GM13976 (cell line): ENCODE measurements around the gene TMEM117.
"Not testable (repeated sequence)": the region's sequence is repeated elsewhere in the genome, so short reads cannot be mapped to it uniquely, and the experiment has no call there.

Experiments used
- DNase-seq: peaks from one replicate; pipeline ENCODE4 v3.0.0; 2012; ENCODE audit warnings: low spot score
- in situ Hi-C: fragments of 300-500 bp; cut with MboI; formaldehyde crosslinking; loops from one replicate; pipeline ENCODE4 v1.12.0; 2022; ENCODE audit warnings: low sequenced_read_pairs, mixed read lengths, inconsistent platforms; ENCODE audit not compliant: unreplicated experiment
- TF ChIP-seq, protein P1 (sequence below): IDR thresholded peaks from 2 replicates; pipeline ENCODE4 v1.5.1; 2012; ENCODE audit warnings: borderline replicate concordance, mild to moderate bottlenecking; ENCODE audit not compliant: insufficient read depth; ENCODE audit errors: extremely low read depth, missing control alignments, control extremely low read depth

TMEM117 gene

DNA sequence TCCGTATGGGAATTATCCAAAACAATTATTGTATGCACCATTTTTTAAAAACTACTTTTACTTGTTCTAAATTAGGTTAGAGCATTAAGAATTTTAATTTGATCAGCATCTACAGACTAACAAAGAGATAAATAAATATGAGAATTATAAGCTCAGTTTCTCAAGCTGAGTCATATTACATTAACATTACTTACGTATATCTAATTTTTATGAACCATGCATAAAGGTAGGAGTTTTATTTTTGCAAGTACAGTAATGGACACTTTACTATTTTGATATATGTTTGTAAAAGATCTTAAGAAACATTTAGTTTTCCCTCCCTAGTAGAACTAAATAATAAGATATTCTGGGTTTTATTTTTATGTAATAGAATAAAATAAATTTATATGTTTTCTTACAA, 410.1 kb downstream of the TMEM117 start:
- no peak for DNase-seq
- TF ChIP-seq, protein P1, sequence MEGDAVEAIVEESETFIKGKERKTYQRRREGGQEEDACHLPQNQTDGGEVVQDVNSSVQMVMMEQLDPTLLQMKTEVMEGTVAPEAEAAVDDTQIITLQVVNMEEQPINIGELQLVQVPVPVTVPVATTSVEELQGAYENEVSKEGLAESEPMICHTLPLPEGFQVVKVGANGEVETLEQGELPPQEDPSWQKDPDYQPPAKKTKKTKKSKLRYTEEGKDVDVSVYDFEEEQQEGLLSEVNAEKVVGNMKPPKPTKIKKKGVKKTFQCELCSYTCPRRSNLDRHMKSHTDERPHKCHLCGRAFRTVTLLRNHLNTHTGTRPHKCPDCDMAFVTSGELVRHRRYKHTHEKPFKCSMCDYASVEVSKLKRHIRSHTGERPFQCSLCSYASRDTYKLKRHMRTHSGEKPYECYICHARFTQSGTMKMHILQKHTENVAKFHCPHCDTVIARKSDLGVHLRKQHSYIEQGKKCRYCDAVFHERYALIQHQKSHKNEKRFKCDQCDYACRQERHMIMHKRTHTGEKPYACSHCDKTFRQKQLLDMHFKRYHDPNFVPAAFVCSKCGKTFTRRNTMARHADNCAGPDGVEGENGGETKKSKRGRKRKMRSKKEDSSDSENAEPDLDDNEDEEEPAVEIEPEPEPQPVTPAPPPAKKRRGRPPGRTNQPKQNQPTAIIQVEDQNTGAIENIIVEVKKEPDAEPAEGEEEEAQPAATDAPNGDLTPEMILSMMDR = no peak
- in situ Hi-C loops = no loop called here

DNA sequence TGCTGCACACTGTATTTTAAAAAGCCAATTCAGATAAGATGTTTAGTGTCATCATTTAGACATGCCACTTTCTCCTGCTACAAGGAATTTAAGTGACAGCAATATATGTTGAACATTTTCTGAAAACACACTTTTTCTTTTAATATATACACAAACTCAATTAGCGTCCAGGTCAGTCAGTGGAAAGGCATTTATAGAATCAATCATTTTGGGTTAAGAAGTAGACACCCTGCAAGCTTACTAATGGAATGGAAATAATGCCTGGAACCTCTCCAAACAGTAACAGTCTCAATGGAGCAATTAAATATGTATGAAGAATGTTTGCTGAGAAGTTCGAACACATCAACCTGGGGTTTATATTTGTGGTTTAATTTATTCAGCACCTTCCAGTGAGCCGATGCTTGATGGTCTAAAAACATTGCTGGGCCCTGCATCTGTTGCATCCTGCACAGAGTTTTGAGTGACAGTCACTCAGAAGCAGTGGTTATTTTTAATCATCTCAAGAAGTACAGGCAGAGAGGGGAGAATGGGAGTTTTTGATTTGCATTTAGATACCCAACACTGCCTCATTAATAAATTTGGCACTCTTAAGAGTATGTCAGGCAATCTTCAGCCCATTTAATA, 410.7 kb downstream of the TMEM117 start:
- TF ChIP-seq, protein P1 = no peak
- in situ Hi-C loops = no loop called here

GRCh38 chr12:44247588-44247987, 411.7 kb downstream of the TMEM117 start:
- TF ChIP-seq, protein P1 = no peak
- in situ Hi-C loops = no loop called here
- DNase-seq = no peak

More for the DNA sequence above, 410.7 kb downstream of the TMEM117 start:
- DNase-seq = no peak

DNA sequence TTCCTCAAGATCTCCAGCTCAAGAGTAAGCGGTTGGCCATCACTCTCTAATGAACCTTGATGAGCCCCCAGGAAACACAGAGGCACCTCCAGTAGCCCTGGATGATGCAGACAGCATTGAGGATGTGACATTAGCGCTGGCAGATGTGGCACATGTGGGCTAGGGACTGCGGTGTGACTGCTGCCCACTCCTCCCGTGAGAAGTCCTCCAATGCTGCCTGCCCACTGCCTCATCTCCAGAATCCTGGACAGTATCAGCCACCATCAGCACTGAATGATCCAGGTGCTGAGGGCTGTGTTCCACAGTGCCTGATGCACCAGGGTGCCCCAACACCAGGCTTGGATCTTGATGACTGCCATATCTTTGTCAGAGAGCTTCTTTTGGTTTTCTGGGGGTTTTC, 412.6 kb downstream of the TMEM117 start:
- no peak for DNase-seq
- in situ Hi-C loops = no loop called here
- TF ChIP-seq, protein P1 = no peak

DNA sequence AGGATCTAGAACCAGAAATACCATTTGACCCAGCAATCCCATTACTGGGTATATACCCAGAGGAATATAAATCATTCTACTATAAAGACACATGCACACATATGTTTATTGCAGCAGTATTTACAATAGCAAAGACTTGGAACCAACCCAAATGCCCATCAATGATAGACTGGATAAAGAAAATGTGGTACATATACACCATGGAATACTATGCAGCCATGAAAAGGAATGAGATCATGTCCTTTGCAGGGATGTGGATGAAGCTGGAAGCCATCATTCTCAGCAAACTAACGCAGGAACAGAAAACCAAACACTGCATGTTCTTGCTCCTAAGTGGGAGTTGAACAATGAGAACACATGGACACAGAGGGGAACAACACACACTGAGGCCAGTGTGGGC, 414.6 kb downstream of the TMEM117 start:
- in situ Hi-C loops = not testable (repeated sequence)

DNA sequence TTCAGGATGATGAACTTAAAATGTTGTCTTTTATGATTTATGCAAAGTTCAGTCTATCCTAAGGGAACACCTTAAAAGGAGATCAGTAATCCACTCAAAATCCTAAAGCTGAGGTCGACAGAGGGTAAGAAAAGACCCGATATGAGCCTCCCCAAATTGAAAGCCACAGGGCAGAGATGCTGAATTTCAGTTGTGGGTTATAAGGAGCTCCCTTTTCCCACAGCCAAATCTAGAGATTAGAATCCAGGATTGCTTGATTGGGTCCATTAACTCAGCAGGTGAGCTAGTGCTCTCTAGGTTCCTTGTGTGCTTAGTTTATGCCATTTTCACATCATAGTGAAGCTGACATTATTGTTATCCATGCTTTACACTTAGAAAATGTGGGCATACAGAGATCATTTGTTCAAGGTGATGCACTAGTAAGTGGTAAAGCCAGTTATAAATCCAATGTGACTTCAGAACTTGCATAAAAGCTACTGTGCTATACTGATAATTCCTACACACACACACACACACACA, 417.5 kb downstream of the TMEM117 start:
- DNase-seq = no peak
- TF ChIP-seq, protein P1 = no peak
- in situ Hi-C loops = no loop called here

More for the DNA sequence above, 414.6 kb downstream of the TMEM117 start:
- not testable (repeated sequence) for DNase-seq

- TF ChIP-seq, protein P1 = no peak
- in situ Hi-C loops = no loop called here
- DNase-seq = no peak
Measured at GRCh38 chr12:44258246-44258645, 422.4 kb downstream of the TMEM117 start.
